NCI-H1694 (cell line): ENCODE results near the gene STARD3.
A peak's percentile ranks its signal among the peaks of the same experiment; 100 is the strongest.

Source experiments
- DNase-seq: peaks from one replicate; lab custom pipeline; 2025; lab: John Stamatoyannopoulos, UW

Gene STARD3

GRCh38 chr17:39639043-39639442 is 2.1 kb downstream of the STARD3 start:
- no peak for DNase-seq

DNA sequence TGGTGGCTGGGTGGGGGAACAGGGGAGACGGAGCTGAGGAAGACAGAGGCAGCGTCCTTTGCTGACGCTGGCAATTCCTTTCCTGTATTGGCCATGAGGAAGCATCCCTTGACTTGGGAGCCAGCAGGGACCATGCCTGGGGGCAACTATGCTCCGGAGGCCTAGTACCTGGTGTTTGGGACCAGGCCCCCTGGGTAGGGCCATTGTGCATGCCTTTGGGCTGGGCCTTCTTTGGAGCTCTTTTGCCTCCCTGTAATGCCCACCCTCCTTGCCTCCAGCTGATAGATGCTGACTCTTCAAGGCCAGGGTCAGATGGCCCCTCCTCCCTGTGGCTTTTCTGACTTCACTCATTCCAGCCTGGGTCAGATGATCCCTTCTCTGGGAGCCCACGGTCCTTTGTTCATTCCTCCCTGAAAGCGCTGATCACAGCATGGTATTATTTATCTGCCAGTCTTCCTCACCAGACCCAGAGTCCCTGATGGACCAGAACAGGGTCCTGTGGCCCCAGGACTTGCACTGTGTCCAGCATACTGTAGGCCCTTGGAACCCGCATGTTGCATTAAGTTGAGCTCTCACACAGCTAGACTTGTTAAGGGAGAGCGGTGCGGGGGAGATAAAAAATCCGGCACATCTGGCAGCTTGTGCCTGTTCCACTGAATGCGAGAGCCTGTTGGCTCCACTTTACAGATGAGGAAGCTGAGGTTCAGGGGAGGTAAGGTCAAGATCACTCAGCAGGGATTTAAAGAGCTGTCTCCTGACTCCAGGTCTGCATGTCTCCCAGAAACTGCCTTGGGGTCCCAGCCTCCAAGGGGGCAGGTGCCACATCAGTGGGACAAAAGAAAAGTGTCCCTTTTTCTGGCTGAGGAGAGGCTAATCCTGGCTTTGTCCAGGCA is 2.9 kb downstream of the STARD3 start:
- no peak for DNase-seq

- no peak for DNase-seq
Observed at GRCh38 chr17:39640591-39641031, 3.7 kb downstream of the STARD3 start.

DNA sequence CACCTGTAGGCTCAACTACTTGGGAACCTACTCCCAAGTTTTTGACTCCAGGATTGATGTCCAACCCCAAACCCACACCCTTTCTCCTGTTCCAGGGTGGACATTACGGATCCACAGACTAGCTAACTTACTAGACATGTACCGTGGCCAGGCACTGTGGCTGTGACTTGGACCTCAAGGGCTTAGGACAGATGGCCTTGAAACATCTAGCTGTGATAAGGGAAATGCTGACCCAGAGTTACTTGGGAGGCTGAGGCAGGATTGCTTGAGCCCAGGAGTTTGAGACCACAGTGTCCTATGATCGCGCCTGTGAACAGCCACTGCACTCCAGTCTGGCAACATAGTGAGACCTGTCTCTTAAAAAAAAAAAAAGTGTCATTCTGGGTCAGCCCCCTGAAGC is 4.2 kb downstream of the STARD3 start:
- DNase-seq: no peak

- DNase-seq: no peak
Observed at GRCh38 chr17:39641883-39642282, 4.9 kb downstream of the STARD3 start.

- no peak for DNase-seq
Observed at GRCh38 chr17:39642291-39643074, 5.5 kb downstream of the STARD3 start.

DNA sequence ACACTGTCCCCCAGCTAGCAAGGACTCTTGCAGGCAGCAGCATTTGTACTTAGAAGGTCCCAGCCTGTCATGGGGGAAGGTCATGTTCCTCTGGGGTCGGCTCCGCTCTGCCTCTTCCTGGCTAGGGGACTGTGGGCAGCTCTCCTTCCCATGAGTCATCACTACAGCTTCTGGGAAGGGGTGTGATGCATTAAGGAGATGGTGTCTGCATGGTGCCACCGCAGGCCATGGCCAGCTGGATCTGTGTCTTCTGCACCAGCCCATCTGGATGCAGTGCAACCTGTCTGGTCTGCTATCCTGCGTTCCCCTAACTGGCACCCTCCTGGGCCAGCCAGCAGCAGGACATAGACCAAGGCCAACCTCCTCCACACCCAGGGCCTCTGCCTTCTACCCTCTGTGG is 6.3 kb downstream of the STARD3 start:
- DNase-seq: no peak

- DNase-seq: no peak
Observed at GRCh38 chr17:39647256-39647655, 10.3 kb downstream of the STARD3 start.

- no peak for DNase-seq
Observed at GRCh38 chr17:39648616-39649366, 11.8 kb downstream of the STARD3 start.

DNA sequence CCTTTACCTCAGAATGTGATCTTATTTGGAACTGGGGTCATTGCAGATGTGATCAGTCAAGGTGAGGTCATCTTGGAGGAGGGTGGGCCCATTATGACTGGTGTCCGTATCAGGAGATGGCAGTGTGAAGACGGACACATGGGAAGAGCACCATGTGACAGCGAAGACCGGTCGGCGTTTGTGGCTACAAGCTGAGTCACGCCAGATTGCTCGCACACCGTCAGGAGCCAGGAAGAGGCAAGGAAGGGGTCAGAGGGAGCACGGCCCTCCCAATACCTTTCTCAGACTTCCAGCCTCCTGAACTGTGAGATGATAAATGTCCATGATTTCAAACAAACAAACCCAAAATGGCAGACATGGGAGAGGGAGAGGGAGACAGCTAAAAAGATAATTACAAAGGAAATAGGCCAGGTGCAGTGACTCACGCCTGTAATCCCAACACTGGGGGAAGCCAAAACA is 13.2 kb downstream of the STARD3 start:
- DNase-seq: no peak

GRCh38 chr17:39651923-39652586 is 15.1 kb downstream of the STARD3 start:
- no peak for DNase-seq

GRCh38 chr17:39652587-39653315 is 15.8 kb downstream of the STARD3 start:
- no peak for DNase-seq

DNA sequence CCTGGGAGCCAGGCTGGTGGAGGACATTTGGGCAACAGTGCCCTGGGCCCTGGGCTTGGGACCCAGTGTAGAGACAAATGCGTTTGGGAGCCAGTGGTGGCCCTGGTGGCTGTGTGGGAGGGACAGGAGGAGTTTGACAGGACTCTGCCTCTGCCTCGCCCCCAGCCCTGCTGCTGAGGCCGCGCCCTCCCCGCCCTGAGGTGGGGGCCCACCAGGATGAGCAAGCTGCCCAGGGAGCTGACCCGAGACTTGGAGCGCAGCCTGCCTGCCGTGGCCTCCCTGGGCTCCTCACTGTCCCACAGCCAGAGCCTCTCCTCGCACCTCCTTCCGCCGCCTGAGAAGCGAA is 16.3 kb downstream of the STARD3 start:
- DNase-seq: no peak

GRCh38 chr17:39653662-39654331 is 16.9 kb downstream of the STARD3 start:
- peak; percentile 64 for DNase-seq

DNA sequence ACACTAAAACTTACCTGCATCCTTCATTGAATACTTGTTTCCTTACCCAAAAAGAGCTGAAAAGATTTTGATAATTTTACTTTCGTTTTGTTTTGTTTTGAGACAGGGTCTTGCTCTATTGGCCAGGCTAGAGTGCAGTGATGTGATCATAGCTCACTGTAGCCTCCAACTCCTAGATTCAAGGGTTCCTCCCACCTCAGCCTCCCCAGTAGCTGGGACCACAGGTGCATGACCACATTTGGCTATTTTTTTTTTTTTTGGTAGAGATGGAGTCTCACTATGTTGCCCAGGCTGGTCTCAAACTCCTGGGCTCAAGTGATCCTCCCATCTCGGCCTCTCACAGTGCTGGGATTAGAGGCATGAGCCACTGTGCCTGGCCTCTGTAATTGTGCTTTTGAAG is 18.2 kb downstream of the STARD3 start:
- DNase-seq: no peak

DNA sequence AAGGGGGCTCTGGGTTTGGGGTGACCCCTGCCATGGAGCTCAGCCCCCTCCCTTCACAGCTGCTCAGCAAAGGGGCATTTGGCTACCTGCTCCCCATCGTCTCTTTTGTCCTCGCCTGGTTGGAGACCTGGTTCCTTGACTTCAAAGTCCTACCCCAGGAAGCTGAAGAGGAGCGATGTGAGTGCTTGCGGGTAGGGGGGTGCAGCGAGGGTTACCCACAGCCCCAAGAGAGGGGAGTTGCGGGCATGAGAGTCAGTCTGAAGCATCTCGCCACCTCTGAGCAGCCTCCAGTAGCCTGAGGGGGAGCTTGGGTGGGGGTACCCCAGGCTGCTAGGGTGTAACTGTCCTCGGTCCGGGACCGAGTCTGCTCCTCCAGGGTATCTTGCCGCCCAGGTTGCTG is 21.4 kb downstream of the STARD3 start:
- no peak for DNase-seq

GRCh38 chr17:39658760-39659159 is 21.8 kb downstream of the STARD3 start:
- no peak for DNase-seq

DNA sequence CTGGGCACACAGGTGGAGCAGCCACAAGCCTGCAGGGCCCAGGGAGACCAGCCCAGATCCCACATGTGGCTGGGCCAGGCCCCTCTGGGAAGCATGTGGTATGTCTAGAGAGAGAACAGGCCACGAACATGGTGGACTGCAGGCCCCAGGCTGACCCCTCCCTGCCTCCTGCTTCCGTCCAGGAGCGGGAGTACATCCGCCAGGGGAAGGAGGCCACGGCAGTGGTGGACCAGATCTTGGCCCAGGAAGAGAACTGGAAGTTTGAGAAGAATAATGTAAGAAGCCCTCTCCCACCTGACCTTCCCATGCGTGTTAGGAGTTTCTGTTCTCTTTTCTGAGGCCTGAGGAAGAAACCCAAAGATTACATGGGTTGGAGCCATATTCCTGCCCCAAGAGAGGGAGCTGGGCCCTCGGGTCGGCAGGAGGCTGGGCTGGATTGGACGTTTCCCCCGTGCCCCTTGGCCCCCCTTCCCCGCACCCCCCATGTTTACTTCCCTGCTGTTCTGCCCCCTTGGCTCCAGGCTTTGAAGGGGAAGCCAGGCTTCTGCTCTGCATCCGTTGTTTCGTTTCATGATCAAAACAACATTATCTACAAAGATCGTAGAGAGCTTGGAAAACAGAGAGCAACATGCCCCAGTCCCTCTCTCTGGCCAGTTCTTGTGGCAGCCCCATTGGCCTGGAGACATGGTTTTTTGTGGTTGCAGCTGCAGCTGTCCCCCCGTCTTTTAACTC is 22.5 kb downstream of the STARD3 start:
- DNase-seq: no peak

DNA sequence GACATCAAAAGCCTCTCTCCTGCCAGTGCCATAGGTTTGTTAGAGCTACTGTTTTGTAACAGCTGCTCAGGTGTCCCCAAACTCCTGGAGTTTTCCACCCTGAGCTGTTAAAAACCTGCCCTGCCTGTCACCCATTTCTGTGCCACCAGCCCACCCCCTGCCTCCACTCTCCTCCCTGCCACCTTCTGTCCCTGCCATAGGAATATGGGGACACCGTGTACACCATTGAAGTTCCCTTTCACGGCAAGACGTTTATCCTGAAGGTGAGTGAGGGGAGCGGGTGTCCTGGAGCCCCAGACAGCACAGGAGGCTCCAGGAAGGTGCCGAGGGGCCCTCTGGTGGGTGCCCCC is 23.0 kb downstream of the STARD3 start:
- no peak for DNase-seq
